ENCODE results near the gene GXYLT1. TPM values are rescaled to one million over a fixed set of nuclear protein-coding genes. Genes with fewer than 3 reads are reported as not detected.

GXYLT1 gene
- polyA plus RNA-seq, 1 of the 3 experiments (the other 2 are of a cell fraction), result 5.0 TPM

DNA sequence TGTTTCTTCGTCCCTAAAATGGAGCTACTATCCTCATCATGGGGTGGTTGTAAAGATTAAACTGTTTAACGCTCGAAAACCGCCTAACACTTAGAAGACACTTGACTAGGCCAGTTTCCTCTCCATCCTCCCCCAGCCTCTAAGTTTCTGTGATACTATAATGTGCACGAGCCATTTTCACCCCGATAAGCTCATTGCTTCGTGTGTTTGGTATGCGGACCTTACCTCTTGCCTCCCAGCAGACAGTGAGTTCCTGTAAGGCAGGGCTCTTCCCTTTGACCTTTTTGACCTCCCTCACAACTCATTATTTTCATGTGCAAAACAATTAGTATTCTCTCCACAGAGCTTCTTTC, 499 bp upstream of the GXYLT1 start (continued):
- TF ChIP-seq, protein P1, sequence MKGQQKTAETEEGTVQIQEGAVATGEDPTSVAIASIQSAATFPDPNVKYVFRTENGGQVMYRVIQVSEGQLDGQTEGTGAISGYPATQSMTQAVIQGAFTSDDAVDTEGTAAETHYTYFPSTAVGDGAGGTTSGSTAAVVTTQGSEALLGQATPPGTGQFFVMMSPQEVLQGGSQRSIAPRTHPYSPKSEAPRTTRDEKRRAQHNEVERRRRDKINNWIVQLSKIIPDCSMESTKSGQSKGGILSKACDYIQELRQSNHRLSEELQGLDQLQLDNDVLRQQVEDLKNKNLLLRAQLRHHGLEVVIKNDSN (IDR thresholded peaks at IDR 0.05; ENCODE audit: borderline replicate concordance, low read depth), result no peak

DNA sequence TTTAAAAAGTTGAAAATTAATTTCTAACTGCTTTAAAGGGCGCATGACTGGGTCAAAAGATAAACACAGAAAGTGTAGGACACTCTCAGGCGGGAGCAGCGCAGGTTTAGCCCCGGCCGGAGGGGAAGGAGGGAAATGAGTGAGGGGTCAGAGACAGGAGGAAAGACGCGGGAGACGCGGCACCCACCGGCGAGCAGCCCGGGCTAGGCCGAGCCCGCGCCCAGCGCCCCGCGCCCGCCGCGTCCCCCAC, 591 bp downstream of the GXYLT1 start:
- no peaks in the 10 kb centered on the region for H3K36me3 ChIP-seq (replicated peaks in 1 of 2; ENCODE audit: control insufficient read depth in 1 of 2, insufficient read depth in 2 of 2, low read length in 1 of 2)
- peak overlapping the region; percentile 74 to 87 for H3K4me3 ChIP-seq (ENCODE audit: low read depth in 2 of 2, low read length in 1 of 2)
- peaks cover 4 to 11% of the 10 kb centered on the region in 2 experiments; a peak in 3 of 4 replicates for H3K4me1 ChIP-seq (ENCODE audit: control insufficient read depth in 1 of 2, insufficient read depth in 2 of 2, low read depth in 1 of 2, low read length in 1 of 2)
- POLR2A ChIA-PET, result no interaction called here
- H3K27me3 ChIP-seq (ENCODE audit: insufficient read depth), result no peaks in the 10 kb centered on the region
- 2% methylated on average over 11 of the region's 21 CpGs for WGBS (ENCODE audit: low lambda C conversion rate)
- TF ChIP-seq, protein P2, sequence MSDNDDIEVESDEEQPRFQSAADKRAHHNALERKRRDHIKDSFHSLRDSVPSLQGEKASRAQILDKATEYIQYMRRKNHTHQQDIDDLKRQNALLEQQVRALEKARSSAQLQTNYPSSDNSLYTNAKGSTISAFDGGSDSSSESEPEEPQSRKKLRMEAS (IDR thresholded peaks at IDR 0.05; ENCODE audit: low read depth), result no peak
- TF ChIP-seq FOSL2 (IDR thresholded peaks at IDR 0.05; ENCODE audit: borderline replicate concordance, low read depth) (no peak), ELF1 (IDR thresholded peaks at IDR 0.05) (no peak), RCOR1 (IDR thresholded peaks at IDR 0.05; ENCODE audit: low read length) (no peak), SIN3A (IDR thresholded peaks at IDR 0.05; ENCODE audit: borderline replicate concordance, low read depth, low read length) (no peak), TAF1 (IDR thresholded peaks at IDR 0.05; ENCODE audit: borderline replicate concordance, low read depth, low read length) (no peak), RFX5 (IDR thresholded peaks at IDR 0.05; ENCODE audit: low read length) (no peak), NRF1 (IDR thresholded peaks at IDR 0.05; ENCODE audit: low read depth, low read length) (no peak), POLR2AphosphoS5 (IDR thresholded peaks at IDR 0.05; ENCODE audit: low read depth, low read length) (no peak), FOXM1 (IDR thresholded peaks at IDR 0.05; ENCODE audit: low read depth) (no peak), TEAD4 (IDR thresholded peaks at IDR 0.05; ENCODE audit: borderline replicate concordance, insufficient read depth) (no peak), YY1 (IDR thresholded peaks at IDR 0.05; ENCODE audit: low read depth) (no peak), RAD21 (IDR thresholded peaks at IDR 0.05; ENCODE audit: low read length) (no peak), TCF12 (IDR thresholded peaks at IDR 0.05) (no peak), GABPA (IDR thresholded peaks at IDR 0.05; ENCODE audit: low read depth) (no peak), MXI1 (IDR thresholded peaks at IDR 0.05; ENCODE audit: low read depth, low read length) (no peak)
- TF ChIP-seq, protein P3, sequence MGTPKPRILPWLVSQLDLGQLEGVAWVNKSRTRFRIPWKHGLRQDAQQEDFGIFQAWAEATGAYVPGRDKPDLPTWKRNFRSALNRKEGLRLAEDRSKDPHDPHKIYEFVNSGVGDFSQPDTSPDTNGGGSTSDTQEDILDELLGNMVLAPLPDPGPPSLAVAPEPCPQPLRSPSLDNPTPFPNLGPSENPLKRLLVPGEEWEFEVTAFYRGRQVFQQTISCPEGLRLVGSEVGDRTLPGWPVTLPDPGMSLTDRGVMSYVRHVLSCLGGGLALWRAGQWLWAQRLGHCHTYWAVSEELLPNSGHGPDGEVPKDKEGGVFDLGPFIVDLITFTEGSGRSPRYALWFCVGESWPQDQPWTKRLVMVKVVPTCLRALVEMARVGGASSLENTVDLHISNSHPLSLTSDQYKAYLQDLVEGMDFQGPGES (IDR thresholded peaks at IDR 0.05; ENCODE audit: low read depth, low read length), result no peak
- TF ChIP-seq, protein P4, sequence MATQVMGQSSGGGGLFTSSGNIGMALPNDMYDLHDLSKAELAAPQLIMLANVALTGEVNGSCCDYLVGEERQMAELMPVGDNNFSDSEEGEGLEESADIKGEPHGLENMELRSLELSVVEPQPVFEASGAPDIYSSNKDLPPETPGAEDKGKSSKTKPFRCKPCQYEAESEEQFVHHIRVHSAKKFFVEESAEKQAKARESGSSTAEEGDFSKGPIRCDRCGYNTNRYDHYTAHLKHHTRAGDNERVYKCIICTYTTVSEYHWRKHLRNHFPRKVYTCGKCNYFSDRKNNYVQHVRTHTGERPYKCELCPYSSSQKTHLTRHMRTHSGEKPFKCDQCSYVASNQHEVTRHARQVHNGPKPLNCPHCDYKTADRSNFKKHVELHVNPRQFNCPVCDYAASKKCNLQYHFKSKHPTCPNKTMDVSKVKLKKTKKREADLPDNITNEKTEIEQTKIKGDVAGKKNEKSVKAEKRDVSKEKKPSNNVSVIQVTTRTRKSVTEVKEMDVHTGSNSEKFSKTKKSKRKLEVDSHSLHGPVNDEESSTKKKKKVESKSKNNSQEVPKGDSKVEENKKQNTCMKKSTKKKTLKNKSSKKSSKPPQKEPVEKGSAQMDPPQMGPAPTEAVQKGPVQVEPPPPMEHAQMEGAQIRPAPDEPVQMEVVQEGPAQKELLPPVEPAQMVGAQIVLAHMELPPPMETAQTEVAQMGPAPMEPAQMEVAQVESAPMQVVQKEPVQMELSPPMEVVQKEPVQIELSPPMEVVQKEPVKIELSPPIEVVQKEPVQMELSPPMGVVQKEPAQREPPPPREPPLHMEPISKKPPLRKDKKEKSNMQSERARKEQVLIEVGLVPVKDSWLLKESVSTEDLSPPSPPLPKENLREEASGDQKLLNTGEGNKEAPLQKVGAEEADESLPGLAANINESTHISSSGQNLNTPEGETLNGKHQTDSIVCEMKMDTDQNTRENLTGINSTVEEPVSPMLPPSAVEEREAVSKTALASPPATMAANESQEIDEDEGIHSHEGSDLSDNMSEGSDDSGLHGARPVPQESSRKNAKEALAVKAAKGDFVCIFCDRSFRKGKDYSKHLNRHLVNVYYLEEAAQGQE (IDR thresholded peaks at IDR 0.05; ENCODE audit: low read depth, low read length), result no peak
- TF ChIP-seq, protein P1 (IDR thresholded peaks at IDR 0.05; ENCODE audit: borderline replicate concordance, low read depth), result no peak
- TF ChIP-seq, protein P5, sequence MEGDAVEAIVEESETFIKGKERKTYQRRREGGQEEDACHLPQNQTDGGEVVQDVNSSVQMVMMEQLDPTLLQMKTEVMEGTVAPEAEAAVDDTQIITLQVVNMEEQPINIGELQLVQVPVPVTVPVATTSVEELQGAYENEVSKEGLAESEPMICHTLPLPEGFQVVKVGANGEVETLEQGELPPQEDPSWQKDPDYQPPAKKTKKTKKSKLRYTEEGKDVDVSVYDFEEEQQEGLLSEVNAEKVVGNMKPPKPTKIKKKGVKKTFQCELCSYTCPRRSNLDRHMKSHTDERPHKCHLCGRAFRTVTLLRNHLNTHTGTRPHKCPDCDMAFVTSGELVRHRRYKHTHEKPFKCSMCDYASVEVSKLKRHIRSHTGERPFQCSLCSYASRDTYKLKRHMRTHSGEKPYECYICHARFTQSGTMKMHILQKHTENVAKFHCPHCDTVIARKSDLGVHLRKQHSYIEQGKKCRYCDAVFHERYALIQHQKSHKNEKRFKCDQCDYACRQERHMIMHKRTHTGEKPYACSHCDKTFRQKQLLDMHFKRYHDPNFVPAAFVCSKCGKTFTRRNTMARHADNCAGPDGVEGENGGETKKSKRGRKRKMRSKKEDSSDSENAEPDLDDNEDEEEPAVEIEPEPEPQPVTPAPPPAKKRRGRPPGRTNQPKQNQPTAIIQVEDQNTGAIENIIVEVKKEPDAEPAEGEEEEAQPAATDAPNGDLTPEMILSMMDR (IDR thresholded peaks at IDR 0.05), result no peak
- H3F3A ChIP-seq (replicated peaks; ENCODE audit: insufficient read depth), result peaks cover 14% of the 10 kb centered on the region
- no peaks in the 10 kb centered on the region for H3K9me3 ChIP-seq
- no peak for DNase-seq
- CTCF ChIA-PET, result interaction anchor here (1.0 to 1.2 kb wide), 2 partner anchors 19 to 339 kb away, joined by 3 read pairs; no protein-coding TSS in a partner anchor
- no peaks in the 10 kb centered on the region for H3K9me2 ChIP-seq
- peaks cover 29% of the 10 kb centered on the region for H4K20me1 ChIP-seq (ENCODE audit: insufficient read depth)
- peaks cover 51% of the 10 kb centered on the region for H3K79me2 ChIP-seq (ENCODE audit: insufficient read depth)
- peak overlapping the region; percentile 95 for H2AFZ ChIP-seq (ENCODE audit: low read depth)
- peak overlapping the region; percentile 74 for H3K9ac ChIP-seq
- H3K27ac ChIP-seq (ENCODE audit: low read depth in 2 of 2, low read length in 1 of 2), result peak overlapping the region; percentile 53 to 79
- H3K4me2 ChIP-seq, result peak overlapping the region; percentile 84
